IMR-90 (cell line): ENCODE measurements around the gene NUDT3. TPM values are rescaled to one million over a fixed set of nuclear protein-coding genes. Genes with fewer than 3 reads are reported as not detected.

Experiments
- ATAC-seq: fragments of 200-7000 bp; cut with Tn5 transposase; 2 replicates; pipeline ENCODE4 v1.9.1; 2020; ENCODE audit warnings: low read depth, mild to moderate bottlenecking, moderate library complexity
- BruUV-seq: library from RNA; stranded (reverse); fragments of 400-500 nt; replicated peaks from 2 replicates; lab custom pipeline; 2021; lab: Mats Ljungman, UMichigan
- CTCF ChIA-PET: fragments of 300-600 bp; formaldehyde crosslinking; extraction: SDS; loops from one replicate; lab custom pipeline; 2021; ENCODE audit warnings: antibody characterized with exemption; lab: Yijun Ruan, JAX
- POLR2A ChIA-PET: fragments of 300-600 bp; sonication (Branson Sonifier 250); formaldehyde crosslinking; loops from one replicate; lab custom pipeline; 2022; ENCODE audit warnings: antibody characterized with exemption; ENCODE audit not compliant: unreplicated experiment; lab: Charles Lee
- DNase-seq: peaks from one replicate; pipeline ENCODE4 v3.0.0; 2013
- H2AFZ ChIP-seq: replicated peaks from 2 replicates; pipeline ENCODE3; 2013; ENCODE audit warnings: low read length, mild to moderate bottlenecking; ENCODE audit not compliant: poor library complexity
- H2AK5ac ChIP-seq: 2 replicates; pipeline ENCODE4 v1.6.1; 2013; ENCODE audit warnings: low read depth, low read length, inconsistent platforms
- H2AK9ac ChIP-seq: replicated peaks from 2 replicates; pipeline ENCODE3; 2013; ENCODE audit warnings: mild to moderate bottlenecking, low read depth, low read length, moderate library complexity; ENCODE audit not compliant: poor library complexity
- H2BK120ac ChIP-seq: 2 replicates; pipeline ENCODE4 v1.6.1; 2013; ENCODE audit warnings: low read depth, low read length, inconsistent platforms
- H2BK15ac ChIP-seq: 3 replicates; pipeline ENCODE4 v1.6.1; 2013; ENCODE audit warnings: low read depth, low read length, inconsistent platforms
- H2BK20ac ChIP-seq: 2 replicates; pipeline ENCODE4 v1.6.1; 2013; ENCODE audit warnings: low read depth, mild to moderate bottlenecking, inconsistent platforms, low read length, moderate library complexity
- H2BK5ac ChIP-seq: 2 replicates; pipeline ENCODE4 v1.6.1; 2013; ENCODE audit warnings: mild to moderate bottlenecking, low read depth, low read length, inconsistent platforms; ENCODE audit not compliant: poor library complexity, severe bottlenecking
- H3K14ac ChIP-seq: replicated peaks from 2 replicates; pipeline ENCODE4 v1.6.1; 2013; ENCODE audit warnings: low read depth, low read length, inconsistent platforms
- H3K18ac ChIP-seq: 2 replicates; pipeline ENCODE4 v1.6.1; 2013; ENCODE audit warnings: low read depth, low read length, control low read depth
- H3K23ac ChIP-seq: 2 replicates; pipeline ENCODE4 v1.6.1; 2013; ENCODE audit warnings: low read depth, low read length, inconsistent platforms
- H3K27ac ChIP-seq: 2 replicates; pipeline ENCODE4 v1.5.1; 2013; ENCODE audit warnings: mild to moderate bottlenecking, control low read depth, low read length; ENCODE audit not compliant: insufficient read depth
- H3K27me3 ChIP-seq: 2 replicates; pipeline ENCODE4 v1.6.1; 2013; ENCODE audit warnings: low read length; ENCODE audit not compliant: control insufficient read depth, insufficient read depth
- H3K36me3 ChIP-seq: 2 replicates; pipeline ENCODE4 v1.6.1; 2013; ENCODE audit warnings: low read length, mixed read lengths; ENCODE audit not compliant: control insufficient read depth, insufficient read depth
- H3K4ac ChIP-seq: 2 replicates; pipeline ENCODE4 v1.6.1; 2013; ENCODE audit warnings: low read depth, low read length, inconsistent platforms
- H3K4me1 ChIP-seq: 2 replicates; pipeline ENCODE4 v1.6.1; 2013; ENCODE audit warnings: low read length, mixed read lengths; ENCODE audit not compliant: control insufficient read depth, insufficient read depth
- H3K4me2 ChIP-seq: 2 replicates; pipeline ENCODE4 v1.6.1; 2013; ENCODE audit warnings: low read depth, mild to moderate bottlenecking, control low read depth, low read length, moderate library complexity
- H3K4me3 ChIP-seq: 2 replicates; pipeline ENCODE4 v1.5.1; 2013; ENCODE audit warnings: low read depth, mild to moderate bottlenecking, control low read depth, low read length, moderate library complexity; ENCODE audit not compliant: insufficient read depth
- H3K56ac ChIP-seq: 2 replicates; pipeline ENCODE4 v1.6.1; 2013; ENCODE audit warnings: low read length, inconsistent platforms; ENCODE audit not compliant: insufficient read depth; ENCODE audit errors: extremely low read depth
- H3K79me1 ChIP-seq, 2 experiments: 2 replicates each; pipeline ENCODE4 v1.6.1; 2013; ENCODE audit warnings: low read length in 2 of 2, inconsistent platforms in 1 of 2, low read depth in 1 of 2
- H3K9ac ChIP-seq: 2 replicates; pipeline ENCODE4 v1.6.1; 2013; ENCODE audit warnings: low read depth, low read length, control low read depth
- H3K9me1 ChIP-seq: 2 replicates; pipeline ENCODE4 v1.6.1; 2013; ENCODE audit warnings: low read length, inconsistent platforms; ENCODE audit not compliant: insufficient read depth
- H3K9me3 ChIP-seq: 2 replicates; pipeline ENCODE4 v1.6.1; 2013; ENCODE audit warnings: low read length; ENCODE audit not compliant: control insufficient read depth, insufficient read depth
- H4K20me1 ChIP-seq: 2 replicates; pipeline ENCODE4 v1.6.1; 2013; ENCODE audit warnings: low read length, inconsistent platforms; ENCODE audit not compliant: insufficient read depth
- H4K5ac ChIP-seq: 2 replicates; pipeline ENCODE4 v1.6.1; 2013; ENCODE audit warnings: mild to moderate bottlenecking, low read depth, low read length, control low read depth
- H4K8ac ChIP-seq, 2 experiments: 2 replicates each; pipeline ENCODE4 v1.6.1; 2013; ENCODE audit warnings: low read depth in 2 of 2, low read length in 2 of 2, control low read depth in 1 of 2, inconsistent platforms in 1 of 2
- H4K91ac ChIP-seq: 2 replicates; pipeline ENCODE4 v1.6.1; 2013; ENCODE audit warnings: low read depth, low read length, inconsistent platforms; ENCODE audit not compliant: insufficient read depth
- CHD1 ChIP-seq: IDR thresholded peaks from 2 replicates; pipeline ENCODE4 v1.6.1; 2012; ENCODE audit warnings: low read depth, low read length, improper control_type of control experiment
- FOS ChIP-seq: fragments of 150-350 bp; IDR thresholded peaks from 2 replicates; pipeline ENCODE4 v1.6.1; 2016; ENCODE audit warnings: low read depth, low read length
- MAFK ChIP-seq: IDR thresholded peaks from 2 replicates; pipeline ENCODE4 v1.6.1; 2012; ENCODE audit warnings: low read depth, low read length, improper control_type of control experiment
- NFE2L2 ChIP-seq: fragments of 150-350 bp; IDR thresholded peaks from 2 replicates; pipeline ENCODE4 v1.6.1; 2016; ENCODE audit warnings: low read depth, mild to moderate bottlenecking, low read length
- WGBS, 2 experiments: methylation state at CpG; one replicate each; pipeline versions ENCODE4 v1.1.5 to v1.1.7; 2013; ENCODE audit warnings: missing lambda C conversion rate in 2 of 2; ENCODE audit not compliant: insufficient read length in 1 of 2; ENCODE audit errors: extremely low coverage in 2 of 2; 5-methylcytosine and 5-hydroxymethylcytosine counted together
- dilution Hi-C: fragments of 300-500 bp; cut with HindIII; formaldehyde crosslinking; loops from one replicate; pipeline ENCODE4 v1.14.3; 2018; ENCODE audit warnings: low sequenced_read_pairs; ENCODE audit not compliant: unreplicated experiment
- in situ Hi-C: fragments of 300-500 bp; cut with MboI; formaldehyde crosslinking; loops from 3 replicates; pipeline ENCODE4 v1.14.3; 2019; ENCODE audit warnings: low sequenced_read_pairs, inconsistent platforms, mixed read lengths
- intact Hi-C: fragments of 100-400 bp; cut with micrococcal nuclease; formaldehyde crosslinking; loops from 2 replicates; pipeline ENCODE4 v1.10.0; 2022
- polyA plus RNA-seq, 3 experiments: library from polyadenylated mRNA; depleted of rRNA; stranded (reverse); fragments of >200 nt; gene quantifications; 2 replicates each; pipeline ENCODE4 v1.2.3, GENCODE V29; 2012; ENCODE audit warnings: low replicate concordance in 1 of 3
- total RNA-seq: library from RNA; depleted of rRNA; stranded (reverse); fragments of >200 nt; gene quantifications from 2 replicates; pipeline ENCODE4 v1.2.3, GENCODE V29; 2012

NUDT3 gene
- total and polyA plus RNA-seq, 2 of the 4 experiments (the other 2 are of a cell fraction) = 10.1 to 17.2 TPM

- peaks cover 6% of the 10 kb centered on the region; the same call in 1 of the 2 replicates for H3K36me3 ChIP-seq
- dilution Hi-C loops = no loop called here
- H3K14ac ChIP-seq = no peak overlapping the region
- TF ChIP-seq MAFK = no peak
- TF ChIP-seq CHD1 = no peak
- no peak for TF ChIP-seq FOS
- TF ChIP-seq NFE2L2 = no peak
- no peaks in the 10 kb centered on the region for H3K9me3 ChIP-seq
- H2AFZ ChIP-seq = no peak overlapping the region
- no peak overlapping the region for H4K8ac ChIP-seq
- H3K79me1 ChIP-seq = no peaks in the 10 kb centered on the region
- H2BK5ac ChIP-seq = no peak overlapping the region
- no peak overlapping the region for H2AK5ac ChIP-seq
- no peak overlapping the region for H3K18ac ChIP-seq
- no peak overlapping the region for H2BK15ac ChIP-seq
- no peak overlapping the region for H3K4ac ChIP-seq
- H4K91ac ChIP-seq = no peak overlapping the region
- DNase-seq (no peak), ATAC-seq (no peak)
- H2BK20ac ChIP-seq = no peak overlapping the region
- 68% methylated on average over 3 of the region's 10 CpGs; no CpG with 5 or more reads in 1 of the 2 experiments for WGBS, 2 experiments
- BruUV-seq = no TSS peak
- no peaks in the 10 kb centered on the region; the same call in 1 of the 2 replicates for H4K20me1 ChIP-seq
- no peak overlapping the region for H3K56ac ChIP-seq
- no peak overlapping the region for H3K4me3 ChIP-seq
- 0 out of 2 replicates have a peak, but pooled peaks cover 2% of the 10 kb centered on the region for H3K4me1 ChIP-seq
- H2BK120ac ChIP-seq = no peak overlapping the region
- no peak overlapping the region for H3K9ac ChIP-seq
- POLR2A ChIA-PET = no interaction called here
- no peaks in the 10 kb centered on the region for H3K27me3 ChIP-seq
- peak overlapping the region; percentile 78; the same call in 1 of the 2 replicates for H3K23ac ChIP-seq
- peaks cover 11% of the 10 kb centered on the region; the same call in 1 of the 2 replicates for H3K9me1 ChIP-seq
- no peak overlapping the region for H3K27ac ChIP-seq
- CTCF ChIA-PET = interaction anchor here (0.8 kb wide), 1 partner anchor 138 kb away, joined by 3 read pairs; no protein-coding TSS in a partner anchor
- no peak overlapping the region for H3K4me2 ChIP-seq
- H2AK9ac ChIP-seq = no peak overlapping the region
- intact Hi-C loops = no loop called here
- in situ Hi-C loops = no loop called here
- no peak overlapping the region for H4K5ac ChIP-seq
Measured at GRCh38 chr6:34276881-34277762, 115.3 kb downstream of the NUDT3 start.
